ENCODE data around the gene FAM89B.
A peak's percentile ranks its signal among the peaks of the same experiment; 100 is the strongest.
"Not testable (repeated sequence)": the region's sequence is repeated elsewhere in the genome, so short reads cannot be mapped to it uniquely, and the experiment has no call there.

FAM89B gene

GRCh38 chr11:65572356-65573051 lies at the start of gene FAM89B:
Gene FAM89B, plus strand, starts transcription at chr11:65572538. Its CDS starts 132 bp downstream, at chr11:65572670.
- DNase-seq, result peak; percentile 89

- DNase-seq, result peak; percentile 56
Measured at GRCh38 chr11:65522718-65523630, 49.4 kb upstream of the FAM89B start.

- DNase-seq, result not testable (repeated sequence)
Measured at GRCh38 chr11:65523631-65523968, 48.7 kb upstream of the FAM89B start.

GRCh38 chr11:65524014-65524740 lies 48.2 kb upstream of the FAM89B start:
- no peak for DNase-seq

- DNase-seq, result no peak
Measured at GRCh38 chr11:65524741-65525545, 47.4 kb upstream of the FAM89B start, which contains the start of gene SCYL1. Gene SCYL1, plus strand, starts transcription at chr11:65525083. Its CDS starts 71 bp downstream, at chr11:65525154.

GRCh38 chr11:65525546-65526480 lies 46.5 kb upstream of the FAM89B start:
- DNase-seq, result no peak

- no peak for DNase-seq
Measured at GRCh38 chr11:65526744-65527143, 45.6 kb upstream of the FAM89B start.

- DNase-seq, result no peak
Measured at GRCh38 chr11:65528819-65529350, 43.5 kb upstream of the FAM89B start.

- DNase-seq, result no peak
Measured at GRCh38 chr11:65529475-65530156, 42.7 kb upstream of the FAM89B start.

- DNase-seq, result no peak
Measured at GRCh38 chr11:65530157-65530496, 42.2 kb upstream of the FAM89B start.

- DNase-seq, result no peak
Measured at GRCh38 chr11:65532388-65533064, 39.8 kb upstream of the FAM89B start.

GRCh38 chr11:65535102-65535501 lies 37.2 kb upstream of the FAM89B start:
- DNase-seq, result no peak

- DNase-seq, result no peak
Measured at GRCh38 chr11:65536412-65537295, 35.7 kb upstream of the FAM89B start.

GRCh38 chr11:65537296-65537597 lies 35.1 kb upstream of the FAM89B start:
- no peak for DNase-seq

GRCh38 chr11:65537620-65538231 lies 34.6 kb upstream of the FAM89B start:
- DNase-seq, result no peak

GRCh38 chr11:65538232-65538914 lies 34.0 kb upstream of the FAM89B start:
- no peak for DNase-seq

GRCh38 chr11:65538915-65539743 lies 33.2 kb upstream of the FAM89B start:
- no peak for DNase-seq

Measured in KG1 (cell line).